ENCODE results near the gene ULK3.

ULK3 gene

GRCh38 chr15:74799856-74800558 is 42.9 kb downstream of the ULK3 start:
- Mint-ChIP-seq H3K27me3 (ENCODE audit: low read depth) (no peaks in the 10 kb centered on the region), H3K36me3 (ENCODE audit: low read depth) (peaks cover 59% of the 10 kb centered on the region)

GRCh38 chr15:74799255-74799855 is 43.6 kb downstream of the ULK3 start:
- H3K9me3 Mint-ChIP-seq: no peaks in the 10 kb centered on the region
- H3K4me1 Mint-ChIP-seq (ENCODE audit: low read depth): peaks cover 37% of the 10 kb centered on the region
- no peaks in the 10 kb centered on the region for H3K27me3 Mint-ChIP-seq (ENCODE audit: low read depth)
- DNase-seq (ENCODE audit: low spot score): no peak
- H3K4me3 Mint-ChIP-seq: no peak overlapping the region
- H3K27ac Mint-ChIP-seq: peak overlapping the region; percentile 77
- H3K36me3 Mint-ChIP-seq (ENCODE audit: low read depth): peaks cover 59% of the 10 kb centered on the region

More at GRCh38 chr15:74799856-74800558, 42.9 kb downstream of the ULK3 start:
- peak overlapping the region; percentile 77 for H3K27ac Mint-ChIP-seq
- peaks cover 30% of the 10 kb centered on the region for H3K4me1 Mint-ChIP-seq (ENCODE audit: low read depth)
- H3K4me3 Mint-ChIP-seq: no peak overlapping the region
- DNase-seq (ENCODE audit: low spot score): peak; percentile 84
- no peaks in the 10 kb centered on the region for H3K9me3 Mint-ChIP-seq

GRCh38 chr15:74798388-74799254 is 44.3 kb downstream of the ULK3 start:
- Mint-ChIP-seq H3K27ac (peak overlapping the region; percentile 77), H3K36me3 (ENCODE audit: low read depth) (peaks cover 53% of the 10 kb centered on the region), H3K27me3 (ENCODE audit: low read depth) (no peaks in the 10 kb centered on the region), H3K4me3 (no peak overlapping the region), H3K4me1 (ENCODE audit: low read depth) (peaks cover 40% of the 10 kb centered on the region), H3K9me3 (no peaks in the 10 kb centered on the region)
- no peak for DNase-seq (ENCODE audit: low spot score)

- Mint-ChIP-seq H3K9me3 (no peaks in the 10 kb centered on the region), H3K27me3 (ENCODE audit: low read depth) (no peaks in the 10 kb centered on the region), H3K36me3 (ENCODE audit: low read depth) (peaks cover 48% of the 10 kb centered on the region), H3K4me3 (peak overlapping the region; percentile 48), H3K27ac (peak overlapping the region; percentile 82), H3K4me1 (ENCODE audit: low read depth) (peaks cover 65% of the 10 kb centered on the region)
- peak; percentile 33 for DNase-seq (ENCODE audit: low spot score)
These were observed 46.9 kb downstream of the ULK3 start for GRCh38 chr15:74795966-74796625.

- H3K27ac Mint-ChIP-seq: peak overlapping the region; percentile 83
- H3K27me3 Mint-ChIP-seq (ENCODE audit: low read depth): no peaks in the 10 kb centered on the region
- peaks cover 68% of the 10 kb centered on the region for H3K4me1 Mint-ChIP-seq (ENCODE audit: low read depth)
- no peaks in the 10 kb centered on the region for H3K9me3 Mint-ChIP-seq
- DNase-seq (ENCODE audit: low spot score): no peak
- peak overlapping the region; percentile 66 for H3K4me3 Mint-ChIP-seq
- H3K36me3 Mint-ChIP-seq (ENCODE audit: low read depth): peaks cover 48% of the 10 kb centered on the region
These were observed 48.0 kb downstream of the ULK3 start for GRCh38 chr15:74794970-74795349.

DNA sequence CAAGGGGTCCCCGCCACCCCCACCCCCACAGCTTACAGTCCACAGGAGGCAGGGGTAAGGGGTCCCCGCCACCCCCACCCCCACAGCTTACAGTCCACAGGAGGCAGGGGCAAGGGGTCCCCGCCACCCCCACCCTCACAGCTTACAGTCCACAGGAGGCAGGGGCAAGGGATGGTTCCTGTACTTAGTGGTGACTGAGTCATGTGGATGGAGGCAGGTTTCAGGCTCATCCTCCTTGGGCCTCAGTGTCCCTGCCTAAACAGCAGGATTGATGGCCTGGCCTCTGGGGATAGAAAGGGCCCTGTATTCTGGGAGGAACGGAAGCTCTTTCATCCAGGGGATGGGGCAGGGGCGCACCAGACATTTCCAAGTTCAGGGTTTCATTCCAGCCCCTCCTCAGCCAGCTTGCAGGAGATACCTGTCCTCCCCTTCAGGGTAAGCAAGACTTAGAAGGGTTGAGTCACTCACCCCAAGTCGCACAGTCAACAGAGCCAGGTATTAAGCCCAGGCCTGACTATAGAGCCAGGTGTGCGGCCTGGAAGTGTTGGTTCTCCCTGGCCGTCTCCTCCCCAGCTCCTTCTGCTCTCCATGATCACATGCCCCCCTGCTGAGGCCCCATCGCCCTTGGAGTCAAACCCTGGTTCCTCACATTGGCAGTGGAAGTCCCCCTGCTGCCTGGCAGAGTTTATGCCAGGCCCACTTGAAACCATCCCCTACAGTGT is 48.5 kb downstream of the ULK3 start:
- peaks cover 48% of the 10 kb centered on the region for H3K36me3 Mint-ChIP-seq (ENCODE audit: low read depth)
- peaks cover 68% of the 10 kb centered on the region for H3K4me1 Mint-ChIP-seq (ENCODE audit: low read depth)

GRCh38 chr15:74793135-74794028 is 49.6 kb downstream of the ULK3 start:
- Mint-ChIP-seq H3K27me3 (ENCODE audit: low read depth) (no peaks in the 10 kb centered on the region), H3K9me3 (no peaks in the 10 kb centered on the region), H3K36me3 (ENCODE audit: low read depth) (peaks cover 52% of the 10 kb centered on the region), H3K4me3 (peak overlapping the region; percentile 63), H3K4me1 (ENCODE audit: low read depth) (peaks cover 72% of the 10 kb centered on the region), H3K27ac (peak overlapping the region; percentile 56)
- peak; percentile 50 for DNase-seq (ENCODE audit: low spot score)

More for the DNA sequence above, 48.5 kb downstream of the ULK3 start:
- Mint-ChIP-seq H3K9me3 (no peaks in the 10 kb centered on the region), H3K27ac (peak overlapping the region; percentile 83), H3K4me3 (peak overlapping the region; percentile 66), H3K27me3 (ENCODE audit: low read depth) (no peaks in the 10 kb centered on the region)
- no peak for DNase-seq (ENCODE audit: low spot score)

DNA sequence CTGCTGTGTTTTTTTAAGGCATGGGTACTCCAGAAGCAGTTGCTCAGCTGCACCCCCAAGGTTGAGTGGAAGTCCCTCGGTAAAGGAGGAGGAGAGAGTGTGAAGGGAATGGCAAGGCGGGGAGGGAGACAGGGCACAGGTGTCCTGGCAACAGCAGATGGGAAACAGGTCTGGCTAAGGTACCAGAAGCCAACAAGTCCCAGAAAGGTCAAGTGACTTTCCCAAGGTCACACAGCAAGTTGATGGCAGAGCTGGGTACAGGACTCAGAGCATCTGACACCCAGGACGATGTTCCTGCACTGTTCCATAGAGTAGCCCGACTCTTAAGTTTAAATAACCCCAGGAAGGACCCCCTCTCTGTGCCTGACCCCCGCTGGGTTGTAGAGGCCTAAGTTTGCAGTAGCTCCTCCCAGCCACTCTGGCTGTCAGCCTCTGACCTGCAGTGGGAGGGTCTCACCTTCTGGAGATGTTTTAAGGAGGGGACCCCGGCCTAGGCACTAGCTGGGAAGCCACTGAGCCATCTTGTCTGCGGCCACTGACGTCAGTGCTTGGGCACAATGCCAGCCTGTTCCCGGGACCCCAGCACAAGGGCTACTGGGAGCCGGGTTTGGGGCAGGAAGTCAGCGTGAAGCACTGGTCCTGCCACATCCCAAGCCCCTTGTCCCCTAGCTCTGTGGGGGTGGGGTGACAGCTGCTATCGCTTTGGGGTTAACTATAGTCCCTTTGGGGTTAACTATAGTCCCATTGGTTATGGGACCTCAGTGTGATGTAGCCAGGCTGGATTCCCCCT is 50.5 kb downstream of the ULK3 start:
- Mint-ChIP-seq H3K36me3 (ENCODE audit: low read depth) (peaks cover 51% of the 10 kb centered on the region), H3K27me3 (ENCODE audit: low read depth) (no peaks in the 10 kb centered on the region)

DNA sequence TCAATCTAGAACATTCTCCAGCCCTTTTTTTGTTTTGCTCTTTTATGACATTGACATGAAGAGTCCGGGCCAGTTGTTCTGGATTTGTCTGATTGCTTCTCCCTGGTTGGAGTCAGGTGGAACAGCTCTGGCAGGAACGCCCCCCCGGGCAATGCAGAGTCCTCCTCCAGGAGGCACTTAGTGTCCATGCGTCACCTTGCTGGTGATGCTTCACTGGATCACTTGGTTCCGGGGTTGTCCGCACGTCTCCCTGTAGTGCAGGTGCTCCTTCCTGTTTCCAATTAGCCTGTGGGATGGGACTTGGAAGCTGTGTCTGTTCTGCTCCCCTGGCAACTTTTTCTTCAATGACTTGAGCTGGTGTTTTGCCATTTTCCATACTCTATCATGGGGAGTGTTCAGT is 51.3 kb downstream of the ULK3 start:
- Mint-ChIP-seq H3K36me3 (ENCODE audit: low read depth) (peaks cover 55% of the 10 kb centered on the region), H3K4me1 (ENCODE audit: low read depth) (peaks cover 79% of the 10 kb centered on the region), H3K27ac (peak overlapping the region; percentile 76), H3K4me3 (peak overlapping the region; percentile 88), H3K27me3 (ENCODE audit: low read depth) (no peaks in the 10 kb centered on the region), H3K9me3 (no peaks in the 10 kb centered on the region)
- DNase-seq (ENCODE audit: low spot score): no peak

More for the DNA sequence above, 50.5 kb downstream of the ULK3 start:
- Mint-ChIP-seq H3K27ac (peak overlapping the region; percentile 72), H3K9me3 (no peaks in the 10 kb centered on the region), H3K4me3 (peak overlapping the region; percentile 88), H3K4me1 (ENCODE audit: low read depth) (peaks cover 73% of the 10 kb centered on the region)
- DNase-seq (ENCODE audit: low spot score): no peak

DNA sequence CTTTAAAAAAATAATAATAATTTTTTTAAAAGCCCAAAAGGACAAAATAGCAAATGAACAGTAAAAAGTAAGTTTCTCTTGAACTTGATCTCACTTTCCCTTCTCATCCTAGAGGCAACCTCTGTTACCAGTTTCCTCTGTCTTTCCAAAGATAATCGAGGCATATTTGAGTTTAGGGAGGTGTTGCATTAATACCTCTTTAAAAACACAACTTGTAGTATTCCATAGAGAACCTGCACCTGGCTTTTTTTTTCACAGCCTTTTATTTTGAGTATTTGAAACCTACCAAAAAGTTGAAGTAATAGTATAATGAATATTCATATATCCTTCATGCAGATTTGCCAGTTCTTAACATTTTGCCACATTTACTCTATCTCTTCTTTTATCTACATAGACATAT is 51.9 kb downstream of the ULK3 start:
- H3K27ac Mint-ChIP-seq: peak overlapping the region; percentile 76
- no peaks in the 10 kb centered on the region for H3K27me3 Mint-ChIP-seq (ENCODE audit: low read depth)
- DNase-seq (ENCODE audit: low spot score): no peak
- peaks cover 56% of the 10 kb centered on the region for H3K36me3 Mint-ChIP-seq (ENCODE audit: low read depth)
- peak overlapping the region; percentile 88 for H3K4me3 Mint-ChIP-seq
- H3K4me1 Mint-ChIP-seq (ENCODE audit: low read depth): peaks cover 80% of the 10 kb centered on the region
- H3K9me3 Mint-ChIP-seq: no peaks in the 10 kb centered on the region

DNA sequence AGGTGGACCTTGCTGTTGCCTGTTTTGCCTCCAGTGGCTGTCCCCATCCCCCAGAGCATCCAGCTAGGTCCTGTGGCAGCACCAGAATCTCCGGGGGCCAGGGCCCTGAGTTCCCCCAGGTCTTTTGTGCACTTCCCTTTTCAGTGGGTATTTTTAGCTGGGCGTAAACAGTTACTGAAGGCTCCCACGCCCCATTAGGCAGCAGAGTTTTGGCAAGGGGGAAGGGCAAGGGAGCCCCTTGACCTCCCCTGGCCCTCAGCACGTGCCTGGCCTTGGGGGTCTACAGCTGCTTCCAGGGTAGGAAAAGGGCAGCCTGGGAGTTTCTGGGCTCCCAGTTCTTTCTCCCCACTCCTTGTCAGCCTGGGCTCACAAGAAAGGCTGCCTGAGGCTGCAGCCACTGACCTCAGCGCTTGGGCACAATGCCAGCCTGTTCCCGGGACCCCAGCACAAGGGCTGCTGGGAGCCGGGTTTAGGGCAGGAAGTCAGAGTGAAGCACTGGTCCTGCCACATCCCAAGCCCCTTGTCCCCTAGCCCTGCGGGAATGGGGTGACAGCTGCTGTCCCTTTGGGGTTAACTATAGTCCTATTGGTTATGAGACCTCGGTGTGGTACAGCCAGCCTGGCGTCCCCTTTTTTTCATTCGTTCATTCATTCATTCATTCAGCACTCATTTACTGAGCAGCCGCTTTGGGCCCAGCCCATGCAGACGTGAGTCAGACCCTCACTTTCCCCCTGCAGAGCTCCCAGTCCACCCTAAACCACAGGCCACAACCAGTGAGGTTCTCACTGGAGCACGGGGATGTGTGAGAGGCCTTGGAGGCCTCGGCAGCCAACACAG is 52.7 kb downstream of the ULK3 start:
- H3K4me3 Mint-ChIP-seq: peak overlapping the region; percentile 88
- peak overlapping the region; percentile 98 for H3K27ac Mint-ChIP-seq
- H3K4me1 Mint-ChIP-seq (ENCODE audit: low read depth): peaks cover 79% of the 10 kb centered on the region
- H3K27me3 Mint-ChIP-seq (ENCODE audit: low read depth): no peaks in the 10 kb centered on the region
- H3K9me3 Mint-ChIP-seq: no peaks in the 10 kb centered on the region
- DNase-seq (ENCODE audit: low spot score): peak; percentile 56
- peaks cover 58% of the 10 kb centered on the region for H3K36me3 Mint-ChIP-seq (ENCODE audit: low read depth)

Data from T-helper 2 cell treated with Interferon-gamma antibody and Interleukin-4, amounts not matched to agents 5 μg/mL and 100 μg/mL, for 36 hours (primary cell).